K562 (cell line): ENCODE data around the gene GLRA1. TPM values are rescaled to one million over a fixed set of nuclear protein-coding genes. Genes with fewer than 3 reads are reported as not detected.

Experiments used
- ATAC-seq: fragments of 200-7000 bp; cut with Tn5 transposase; 3 replicates; pipeline ENCODE4 v1.9.1; 2020; ENCODE audit warnings: moderate library complexity
- BruUV-seq: library from RNA; stranded (reverse); fragments of 400-500 nt; replicated peaks from 2 replicates; lab custom pipeline; 2021; lab: Mats Ljungman, UMichigan
- CTCF ChIA-PET: fragments of 300-600 bp; formaldehyde crosslinking; extraction: SDS; loops from one replicate; lab custom pipeline; 2021; ENCODE audit warnings: low intra/inter-chr PET ratio; lab: Yijun Ruan, JAX
- POLR2A ChIA-PET: fragments of 300-600, 350-650 bp; sonication (Branson Sonifier 250); formaldehyde crosslinking; extraction: SDS; loops from one replicate; lab custom pipeline; 2021; ENCODE audit warnings: antibody characterized with exemption, inconsistent platforms; lab: Yijun Ruan, JAX
- DNase-seq, 4 experiments: peaks; one replicate each; pipeline versions ENCODE4 v3.0.0 to v3.0.0-alpha.2; 2011 to 2018; ENCODE audit warnings: low spot score in 3 of 4, mixed read lengths in 3 of 4; ENCODE audit errors: extremely low read depth in 1 of 4
- FAIRE-seq: peaks from 2 replicates; lab custom pipeline; 2011; peaks lifted over from hg19 to GRCh38; lab: Jason Lieb, UNC
- H2AFZ ChIP-seq: 2 replicates; pipeline ENCODE4 v1.6.0; 2011; ENCODE audit warnings: low read depth, low read length, control low read depth, inconsistent platforms
- H3K27ac ChIP-seq: fragments of 200-600 bp; 3 replicates; pipeline ENCODE4 v1.8.0; 2011; ENCODE audit warnings: low read depth, mild to moderate bottlenecking, control low read depth, inconsistent platforms, low read length, moderate library complexity, mixed read lengths; ENCODE audit errors: extremely low read depth
- H3K27me3 ChIP-seq, 2 experiments: fragments of 300-600 bp in 1 of 2; 2 replicates in 1 of 2; 3 replicates in 1 of 2; pipeline versions ENCODE4 v1.6.0 to v1.8.0; 2011; ENCODE audit warnings: inconsistent platforms in 2 of 2, low read length in 2 of 2, mild to moderate bottlenecking in 1 of 2, mixed read lengths in 1 of 2, moderate library complexity in 1 of 2; ENCODE audit not compliant: control insufficient read depth in 2 of 2, insufficient read depth in 2 of 2
- H3K36me3 ChIP-seq: fragments of 300-600 bp; 3 replicates; pipeline ENCODE4 v1.8.0; 2011; ENCODE audit warnings: mild to moderate bottlenecking, low read length, inconsistent platforms; ENCODE audit not compliant: control insufficient read depth, insufficient read depth
- H3K4me1 ChIP-seq, 2 experiments: fragments of 200-600 bp in 1 of 2; replicated peaks in 1 of 2; 2 replicates in 1 of 2; 3 replicates in 1 of 2; pipeline versions ENCODE4 v1.5.1 to v1.8.0; 2011; ENCODE audit warnings: inconsistent platforms in 2 of 2, low read length in 2 of 2, mild to moderate bottlenecking in 1 of 2, mixed read lengths in 1 of 2, moderate library complexity in 1 of 2; ENCODE audit not compliant: control insufficient read depth in 2 of 2, insufficient read depth in 2 of 2
- H3K4me2 ChIP-seq: 2 replicates; pipeline ENCODE4 v1.6.1; 2011; ENCODE audit warnings: low read length, control low read depth, inconsistent platforms, mixed read lengths; ENCODE audit not compliant: insufficient read depth
- H3K4me3 ChIP-seq: fragments of 200-600 bp; sonication (generic), shearing (Covaris generic); 2 replicates; pipeline ENCODE4 v1.5.1; 2016; ENCODE audit warnings: control low read depth, inconsistent platforms
- H3K79me2 ChIP-seq: fragments of 200-600 bp; 3 replicates; pipeline ENCODE4 v1.8.0; 2011; ENCODE audit warnings: low read length, inconsistent platforms; ENCODE audit not compliant: control insufficient read depth, insufficient read depth
- H3K9ac ChIP-seq, 2 experiments: 2 replicates each; pipeline versions ENCODE4 v1.6.0 to v1.6.1; 2011; ENCODE audit warnings: low read depth in 2 of 2, low read length in 2 of 2, control low read depth in 1 of 2, inconsistent platforms in 1 of 2, mild to moderate bottlenecking in 1 of 2, mixed read lengths in 1 of 2; ENCODE audit not compliant: insufficient read depth in 1 of 2
- H3K9me1 ChIP-seq: one replicate; pipeline ENCODE4 v1.6.0; 2011; ENCODE audit warnings: inconsistent platforms, mild to moderate bottlenecking, low read length, moderate library complexity; ENCODE audit not compliant: control insufficient read depth, insufficient read depth
- H3K9me3 ChIP-seq: replicated peaks from 2 replicates; pipeline ENCODE4 v1.5.1; 2011; ENCODE audit warnings: low read depth, low read length, inconsistent platforms; ENCODE audit not compliant: control insufficient read depth, insufficient read depth
- H4K20me1 ChIP-seq: replicated peaks from 2 replicates; pipeline ENCODE4 v1.6.1; 2011; ENCODE audit warnings: low read length, inconsistent platforms, mixed read lengths; ENCODE audit not compliant: control insufficient read depth, insufficient read depth
- CREB3L1 ChIP-seq: fragments of 450-650 bp; IDR thresholded peaks from 2 replicates; pipeline ENCODE4 v1.6.1; 2014; ENCODE audit warnings: low read depth, mild to moderate bottlenecking, moderate library complexity, borderline replicate concordance
- FOXJ2 ChIP-seq: fragments of 200-800 bp; sonication (Bioruptor generic); IDR thresholded peaks from 2 replicates; pipeline ENCODE4 v1.6.1; 2016; ENCODE audit warnings: missing genetic modification characterization, missing compliant biosample characterization
- SFPQ ChIP-seq: fragments of 200-400 bp; formaldehyde crosslinking; IDR thresholded peaks from 2 replicates; pipeline ENCODE4 v1.6.1; 2017; ENCODE audit warnings: mild to moderate bottlenecking, low read depth, low read length, moderate library complexity
- SRSF9 ChIP-seq: fragments of 200-400 bp; formaldehyde crosslinking; IDR thresholded peaks from 2 replicates; pipeline ENCODE4 v1.6.1; 2017; ENCODE audit warnings: low read depth, low read length, borderline replicate concordance
- ZNF668 ChIP-seq: fragments of 250-450 bp; sonication (Bioruptor Pico); IDR thresholded peaks from 2 replicates; pipeline ENCODE4 v1.8.0; 2022; ENCODE audit warnings: mild to moderate bottlenecking, inconsistent platforms
- WGBS: fragments of 100-300 bp; shearing (Covaris generic); methylation state at CpG from one replicate; pipeline ENCODE4 v1.1.6; 2016; ENCODE audit warnings: low coverage, mixed read lengths; ENCODE audit not compliant: insufficient coverage; ENCODE audit errors: missing lambda C conversion rate; 5-methylcytosine and 5-hydroxymethylcytosine counted together
- in situ Hi-C: fragments of 300-500 bp; cut with MboI; formaldehyde crosslinking; loops from 4 replicates; pipeline ENCODE4 v1.15.0; 2018; ENCODE audit warnings: inconsistent platforms, mixed read lengths
- intact Hi-C: fragments of 100-400 bp; cut with micrococcal nuclease; formaldehyde crosslinking; loops from 2 replicates; pipeline ENCODE4 v1.14.2; 2022
- polyA plus RNA-seq, 8 experiments: library from polyadenylated mRNA; depleted of rRNA in 4 of 8; stranded (reverse) in 5 of 8; unstranded in 3 of 8; fragments of >200 nt; fragmentation: Nextera tagmentation in 2 of 8; fragmentation: Illumina TruSeq in 1 of 8; extraction: Ambion mirVana in 2 of 8; extraction: Trizol in 1 of 8; gene quantifications; 2 replicates each; pipeline versions ENCODE4 v1.2.1 to v1.2.3, GENCODE V29; 2011 to 2014; ENCODE audit warnings: inconsistent platforms in 1 of 8, missing spikeins in 1 of 8
- total RNA-seq, 7 experiments: library from RNA; depleted of rRNA in 6 of 7; stranded (reverse); fragments of >200 nt in 6 of 7; fragmentation: Illumina TruSeq in 2 of 7; extraction: Trizol in 2 of 7; gene quantifications; 2 replicates each; pipeline versions ENCODE4 v1.2.1 to v1.2.3, GENCODE V29; 2011 to 2021; ENCODE audit warnings: low replicate concordance in 1 of 7
- TF ChIP-seq, protein P1 (sequence below), 2 experiments: fragments of 450-650 bp; formaldehyde crosslinking in 1 of 2; IDR thresholded peaks; 2 replicates each; pipeline versions ENCODE4 v1.4.0 to v1.6.1; 2014 to 2020; ENCODE audit warnings: mild to moderate bottlenecking in 2 of 2, borderline replicate concordance in 1 of 2, low read depth in 1 of 2

GLRA1 gene
- total and polyA plus RNA-seq, 9 of the 15 experiments (the other 6 are each of a cell fraction or from before 2014, with no cell fraction given) = not detected

DNA sequence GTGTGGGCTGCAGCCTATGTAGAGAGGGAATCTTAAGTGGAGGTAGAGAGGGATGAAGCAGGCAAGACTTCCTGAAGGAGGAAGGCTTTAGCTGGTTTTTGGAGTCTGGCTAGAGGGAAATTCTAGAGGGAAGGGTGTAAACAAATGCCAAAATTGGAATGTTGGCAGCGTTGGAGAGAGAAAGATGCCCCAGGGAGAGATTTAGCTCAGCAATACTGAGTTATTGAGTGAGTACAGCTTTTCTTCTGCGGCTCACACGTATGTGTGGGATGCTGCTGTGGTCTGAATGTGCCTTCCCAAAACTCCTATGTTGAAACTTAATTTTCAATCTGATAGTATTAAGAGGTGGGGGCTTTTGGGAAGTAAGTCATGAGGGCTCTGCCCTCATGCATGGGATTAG lies 24.5 kb upstream of the GLRA1 start:
- ATAC-seq = no peak
- POLR2A ChIA-PET = no interaction called here
- no peak overlapping the region for H3K27ac ChIP-seq
- no peaks in the 10 kb centered on the region for H3K9me1 ChIP-seq
- no peak overlapping the region for H3K4me2 ChIP-seq
- no peaks in the 10 kb centered on the region for H3K9me3 ChIP-seq
- no peak overlapping the region for H3K9ac ChIP-seq
- H3K27me3 ChIP-seq = no peaks in the 10 kb centered on the region
- no peaks in the 10 kb centered on the region for H3K4me1 ChIP-seq
- BruUV-seq = no TSS peak
- DNase-seq = no peak
- no peaks in the 10 kb centered on the region for H3K36me3 ChIP-seq
- H3K4me3 ChIP-seq = no peak overlapping the region
- 0% methylated on average over 3 of the region's 3 CpGs for WGBS
- in situ Hi-C loops (no loop called here), intact Hi-C loops (no loop called here)
- no peaks in the 10 kb centered on the region; the same call in 1 of the 2 replicates for H4K20me1 ChIP-seq
- CTCF ChIA-PET = no interaction called here
- FAIRE-seq = no peak
- H3K79me2 ChIP-seq = no peaks in the 10 kb centered on the region
- TF ChIP-seq SFPQ = no peak
- no peak for TF ChIP-seq SRSF9
- no peak for TF ChIP-seq ZNF668 (CRISPR knock-in tag)
- no peak for TF ChIP-seq CREB3L1
- TF ChIP-seq, protein P1, sequence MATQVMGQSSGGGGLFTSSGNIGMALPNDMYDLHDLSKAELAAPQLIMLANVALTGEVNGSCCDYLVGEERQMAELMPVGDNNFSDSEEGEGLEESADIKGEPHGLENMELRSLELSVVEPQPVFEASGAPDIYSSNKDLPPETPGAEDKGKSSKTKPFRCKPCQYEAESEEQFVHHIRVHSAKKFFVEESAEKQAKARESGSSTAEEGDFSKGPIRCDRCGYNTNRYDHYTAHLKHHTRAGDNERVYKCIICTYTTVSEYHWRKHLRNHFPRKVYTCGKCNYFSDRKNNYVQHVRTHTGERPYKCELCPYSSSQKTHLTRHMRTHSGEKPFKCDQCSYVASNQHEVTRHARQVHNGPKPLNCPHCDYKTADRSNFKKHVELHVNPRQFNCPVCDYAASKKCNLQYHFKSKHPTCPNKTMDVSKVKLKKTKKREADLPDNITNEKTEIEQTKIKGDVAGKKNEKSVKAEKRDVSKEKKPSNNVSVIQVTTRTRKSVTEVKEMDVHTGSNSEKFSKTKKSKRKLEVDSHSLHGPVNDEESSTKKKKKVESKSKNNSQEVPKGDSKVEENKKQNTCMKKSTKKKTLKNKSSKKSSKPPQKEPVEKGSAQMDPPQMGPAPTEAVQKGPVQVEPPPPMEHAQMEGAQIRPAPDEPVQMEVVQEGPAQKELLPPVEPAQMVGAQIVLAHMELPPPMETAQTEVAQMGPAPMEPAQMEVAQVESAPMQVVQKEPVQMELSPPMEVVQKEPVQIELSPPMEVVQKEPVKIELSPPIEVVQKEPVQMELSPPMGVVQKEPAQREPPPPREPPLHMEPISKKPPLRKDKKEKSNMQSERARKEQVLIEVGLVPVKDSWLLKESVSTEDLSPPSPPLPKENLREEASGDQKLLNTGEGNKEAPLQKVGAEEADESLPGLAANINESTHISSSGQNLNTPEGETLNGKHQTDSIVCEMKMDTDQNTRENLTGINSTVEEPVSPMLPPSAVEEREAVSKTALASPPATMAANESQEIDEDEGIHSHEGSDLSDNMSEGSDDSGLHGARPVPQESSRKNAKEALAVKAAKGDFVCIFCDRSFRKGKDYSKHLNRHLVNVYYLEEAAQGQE (IDR thresholded peaks at IDR 0.05; ENCODE audit: borderline replicate concordance) = no peak
- TF ChIP-seq, protein P1 (CRISPR knock-in tag; IDR thresholded peaks at IDR 0.05; ENCODE audit: low read depth) = no peak
- no peak for TF ChIP-seq FOXJ2 (tag)
- no peak overlapping the region for H2AFZ ChIP-seq
